ENCODE measurements around the gene CDON. TPM values are rescaled to one million over a fixed set of nuclear protein-coding genes. Genes with fewer than 3 reads are reported as not detected.

Gene CDON
- polyA plus RNA-seq, 3 donors = 0.01 TPM; not detected in 2

GRCh38 chr11:125951731-125952130, 110.9 kb downstream of the CDON start:
- no peak for DNase-seq
- Histone ChIP-seq H3K4me1 (ENCODE audit: control insufficient read depth in 1 of 2, insufficient read depth in 2 of 2, low read length in 2 of 2) (no peaks in the 10 kb centered on the region), H3K4me2 (replicated peaks; ENCODE audit: extremely low read depth, low read length, poor library complexity, severe bottlenecking) (no peak overlapping the region), H3K9me3 (replicated peaks in 1 of 2; ENCODE audit: control insufficient read depth in 1 of 2, insufficient read depth in 1 of 2, low read length in 2 of 2) (no peaks in the 10 kb centered on the region), H3K27ac (ENCODE audit: low read depth in 1 of 2, low read length in 2 of 2) (no peak overlapping the region), H3K36me3 (replicated peaks in 1 of 2; ENCODE audit: control insufficient read depth in 1 of 2, insufficient read depth in 2 of 2, low read length in 2 of 2) (no peaks in the 10 kb centered on the region), H3K4me3 (replicated peaks in 1 of 3; ENCODE audit: low read depth in 2 of 3, low read length in 3 of 3) (no peak overlapping the region), H2AFZ (ENCODE audit: insufficient read depth, low read depth, low read length, poor library complexity, severe bottlenecking) (no peak overlapping the region), H4K20me1 (ENCODE audit: insufficient read depth, low read length) (no peaks in the 10 kb centered on the region), H3K9ac (ENCODE audit: insufficient read depth, low read length, poor library complexity, severe bottlenecking) (no peak overlapping the region), H3K27me3 (ENCODE audit: control insufficient read depth in 2 of 2, insufficient read depth in 2 of 2, low read length in 2 of 2) (no peaks in the 10 kb centered on the region), H3K79me2 (ENCODE audit: insufficient read depth, low read length) (no peaks in the 10 kb centered on the region)
- WGBS (ENCODE audit: insufficient coverage) = 71% methylated on average over 7 of the region's 11 CpGs
- intact Hi-C loops (cut with micrococcal nuclease) = no loop called here
- H3K4me1 Mint-ChIP-seq = no peaks in the 10 kb centered on the region
- peaks cover 2 to 5% (median 3%) of the 10 kb centered on the region in 3 donors for H3K27me3 Mint-ChIP-seq (ENCODE audit: low read depth in 3 of 3)
- no peak overlapping the region for H3K27ac Mint-ChIP-seq
- H3K36me3 Mint-ChIP-seq = no peaks in the 10 kb centered on the region
- H3K9me3 Mint-ChIP-seq = peaks cover 0 to 2% (median 0%) of the 10 kb centered on the region in 7 donors
- TF ChIP-seq CTCF (IDR thresholded peaks at IDR 0.05) = no peak
- no peak overlapping the region for H3K4me3 Mint-ChIP-seq

GRCh38 chr11:125950696-125951651, 111.7 kb downstream of the CDON start:
- WGBS (ENCODE audit: insufficient coverage) = 89% methylated on average over 10 of the region's 15 CpGs
- H3K79me2 ChIP-seq (ENCODE audit: insufficient read depth, low read length) = no peaks in the 10 kb centered on the region
- no peaks in the 10 kb centered on the region for H3K36me3 ChIP-seq (replicated peaks in 1 of 2; ENCODE audit: control insufficient read depth in 1 of 2, insufficient read depth in 2 of 2, low read length in 2 of 2)
- H4K20me1 ChIP-seq (ENCODE audit: insufficient read depth, low read length) = no peaks in the 10 kb centered on the region
- TF ChIP-seq CTCF (IDR thresholded peaks at IDR 0.05) = no peak
- H3K4me2 ChIP-seq (replicated peaks; ENCODE audit: extremely low read depth, low read length, poor library complexity, severe bottlenecking) = no peak overlapping the region
- no peaks in the 10 kb centered on the region for H3K4me1 Mint-ChIP-seq
- H2AFZ ChIP-seq (ENCODE audit: insufficient read depth, low read depth, low read length, poor library complexity, severe bottlenecking) = no peak overlapping the region
- intact Hi-C loops (cut with micrococcal nuclease) = no loop called here
- no peak overlapping the region for H3K27ac Mint-ChIP-seq
- no peaks in the 10 kb centered on the region for H3K4me1 ChIP-seq (ENCODE audit: control insufficient read depth in 1 of 2, insufficient read depth in 2 of 2, low read length in 2 of 2)
- no peak overlapping the region for H3K9ac ChIP-seq (ENCODE audit: insufficient read depth, low read length, poor library complexity, severe bottlenecking)
- H3K4me3 ChIP-seq (replicated peaks in 1 of 3; ENCODE audit: low read depth in 2 of 3, low read length in 3 of 3) = no peak overlapping the region
- no peaks in the 10 kb centered on the region for H3K36me3 Mint-ChIP-seq
- no peak for DNase-seq
- H3K9me3 Mint-ChIP-seq = no peaks in the 10 kb centered on the region
- peaks cover 2 to 5% (median 3%) of the 10 kb centered on the region in 3 donors for H3K27me3 Mint-ChIP-seq (ENCODE audit: low read depth in 3 of 3)
- no peaks in the 10 kb centered on the region for H3K9me3 ChIP-seq (replicated peaks in 1 of 2; ENCODE audit: control insufficient read depth in 1 of 2, insufficient read depth in 1 of 2, low read length in 2 of 2)
- no peaks in the 10 kb centered on the region for H3K27me3 ChIP-seq (ENCODE audit: control insufficient read depth in 2 of 2, insufficient read depth in 2 of 2, low read length in 2 of 2)
- H3K27ac ChIP-seq (ENCODE audit: low read depth in 1 of 2, low read length in 2 of 2) = no peak overlapping the region
- H3K4me3 Mint-ChIP-seq = no peak overlapping the region

Measured in CD14-positive monocyte (primary cell).